ENCODE results near the gene CDH7.

CDH7 gene

DNA sequence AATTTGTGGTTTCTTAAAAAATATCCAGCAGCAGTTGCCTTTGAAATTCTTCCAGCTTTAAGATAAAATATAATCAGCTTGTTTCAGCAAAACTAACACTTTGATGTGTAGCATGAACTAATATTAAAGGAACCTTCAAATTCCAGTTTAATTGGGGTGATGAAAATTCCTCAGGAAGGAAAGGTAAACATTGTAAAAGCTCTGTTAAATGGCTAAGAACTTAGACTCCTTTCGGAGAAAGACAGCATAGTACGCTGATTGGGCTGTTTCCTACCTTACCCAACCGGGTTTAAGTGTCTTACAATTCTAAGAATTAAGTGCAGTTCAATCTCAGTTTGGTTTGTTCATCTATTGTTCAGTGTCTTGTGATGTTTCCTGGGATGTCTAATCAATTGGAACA, 108.3 kb downstream of the CDH7 start:
- TF ChIP-seq, protein P1, sequence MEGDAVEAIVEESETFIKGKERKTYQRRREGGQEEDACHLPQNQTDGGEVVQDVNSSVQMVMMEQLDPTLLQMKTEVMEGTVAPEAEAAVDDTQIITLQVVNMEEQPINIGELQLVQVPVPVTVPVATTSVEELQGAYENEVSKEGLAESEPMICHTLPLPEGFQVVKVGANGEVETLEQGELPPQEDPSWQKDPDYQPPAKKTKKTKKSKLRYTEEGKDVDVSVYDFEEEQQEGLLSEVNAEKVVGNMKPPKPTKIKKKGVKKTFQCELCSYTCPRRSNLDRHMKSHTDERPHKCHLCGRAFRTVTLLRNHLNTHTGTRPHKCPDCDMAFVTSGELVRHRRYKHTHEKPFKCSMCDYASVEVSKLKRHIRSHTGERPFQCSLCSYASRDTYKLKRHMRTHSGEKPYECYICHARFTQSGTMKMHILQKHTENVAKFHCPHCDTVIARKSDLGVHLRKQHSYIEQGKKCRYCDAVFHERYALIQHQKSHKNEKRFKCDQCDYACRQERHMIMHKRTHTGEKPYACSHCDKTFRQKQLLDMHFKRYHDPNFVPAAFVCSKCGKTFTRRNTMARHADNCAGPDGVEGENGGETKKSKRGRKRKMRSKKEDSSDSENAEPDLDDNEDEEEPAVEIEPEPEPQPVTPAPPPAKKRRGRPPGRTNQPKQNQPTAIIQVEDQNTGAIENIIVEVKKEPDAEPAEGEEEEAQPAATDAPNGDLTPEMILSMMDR (IDR thresholded peaks at IDR 0.05), result no peak

DNA sequence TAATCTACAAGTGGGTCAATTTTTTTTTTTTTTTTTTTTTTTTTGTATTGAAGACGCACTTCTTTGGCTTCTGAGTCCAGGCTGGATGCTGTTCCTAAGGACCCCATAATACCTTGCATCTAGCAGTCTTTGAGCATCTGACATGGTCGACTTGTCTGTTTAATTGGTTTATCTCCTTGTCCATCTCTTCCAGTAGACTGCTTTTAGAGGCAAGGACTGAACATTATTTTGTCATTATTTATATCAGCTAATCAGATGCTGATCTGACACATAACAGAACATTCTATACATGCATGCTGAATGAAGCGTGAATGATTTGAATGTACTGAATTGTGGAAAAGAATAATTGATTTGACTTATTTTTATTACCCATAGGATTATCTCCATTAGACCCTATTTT, 118.7 kb downstream of the CDH7 start:
- TF ChIP-seq, protein P1 (IDR thresholded peaks at IDR 0.05), result no peak

DNA sequence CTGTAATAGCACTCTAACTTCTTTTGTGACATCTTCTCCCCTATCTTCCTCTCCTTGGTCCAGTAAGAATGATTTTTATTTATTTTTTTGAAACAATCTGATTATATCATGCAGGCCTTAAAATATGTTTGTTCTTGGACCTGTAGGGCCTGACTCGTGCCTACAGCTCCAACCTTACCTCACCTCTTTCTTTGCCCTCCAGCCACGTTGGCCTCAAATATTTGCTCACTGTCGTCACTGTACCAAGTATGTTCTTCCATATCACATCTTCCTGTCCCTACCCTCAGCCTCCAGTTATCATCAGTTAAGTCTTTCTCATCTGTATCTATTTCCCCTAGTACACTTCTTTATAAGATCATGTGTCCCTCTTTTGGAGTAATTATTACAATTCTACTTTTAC, 125.5 kb downstream of the CDH7 start:
- TF ChIP-seq, protein P1 (IDR thresholded peaks at IDR 0.05), result no peak

DNA sequence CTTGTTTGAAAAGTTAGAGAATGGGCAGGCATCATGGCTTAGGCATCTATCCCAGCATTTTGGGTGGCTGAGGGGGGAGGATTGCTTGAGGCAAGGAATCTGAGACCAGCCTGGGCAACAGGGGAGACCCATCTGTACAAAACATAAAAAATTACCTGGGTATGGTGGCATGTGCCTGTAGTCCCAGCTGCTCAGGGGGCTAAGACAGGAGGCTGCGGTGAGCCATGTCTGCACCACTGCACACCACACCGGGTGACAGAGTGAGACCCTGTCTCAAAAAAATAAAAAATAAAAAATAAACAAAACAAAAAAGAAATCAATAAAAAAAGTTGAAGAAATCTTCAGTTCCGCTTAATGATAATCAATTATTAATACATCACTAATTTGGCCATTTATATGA, 146.5 kb downstream of the CDH7 start:
- TF ChIP-seq, protein P1 (IDR thresholded peaks at IDR 0.05), result no peak

DNA sequence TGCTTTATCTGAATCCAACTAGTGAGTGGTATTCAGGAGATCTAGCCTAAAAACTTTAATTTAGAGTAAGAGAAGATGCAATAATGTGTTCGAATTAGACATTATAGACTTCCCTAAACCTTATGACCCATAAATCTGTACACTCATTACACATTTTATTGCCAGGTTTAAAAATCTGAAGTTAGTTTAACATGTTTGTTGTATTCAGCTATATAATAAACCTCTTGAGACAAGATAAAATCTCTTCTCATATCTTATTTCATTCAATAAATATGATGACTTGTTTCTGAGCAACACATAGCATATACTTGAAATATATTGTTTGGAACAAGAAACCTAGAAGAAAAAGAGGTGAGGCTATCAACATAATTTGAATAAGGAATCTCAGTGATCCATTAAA, 150.7 kb downstream of the CDH7 start:
- TF ChIP-seq, protein P1 (IDR thresholded peaks at IDR 0.05), result no peak

DNA sequence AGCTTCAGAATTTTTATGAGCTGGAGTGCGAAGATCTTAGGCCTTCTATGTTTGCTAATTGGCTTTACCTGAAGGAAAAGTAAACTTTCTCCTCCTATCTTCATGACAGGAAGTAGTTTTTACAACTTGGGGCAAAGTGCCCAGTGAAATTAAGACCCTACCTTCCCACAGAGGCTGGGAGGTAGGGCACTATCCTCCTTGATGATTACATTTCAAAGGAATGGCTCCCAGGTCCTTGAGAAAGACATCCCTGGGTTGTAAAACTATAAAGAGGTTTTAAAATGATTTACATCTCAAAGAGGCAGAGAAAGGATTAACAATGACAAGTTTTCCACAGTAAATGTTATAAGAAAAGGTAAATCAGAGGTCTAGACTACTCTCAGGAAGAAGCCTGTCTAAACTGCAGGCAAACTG, 155.8 kb downstream of the CDH7 start:
- TF ChIP-seq, protein P1 (IDR thresholded peaks at IDR 0.05), result no peak

DNA sequence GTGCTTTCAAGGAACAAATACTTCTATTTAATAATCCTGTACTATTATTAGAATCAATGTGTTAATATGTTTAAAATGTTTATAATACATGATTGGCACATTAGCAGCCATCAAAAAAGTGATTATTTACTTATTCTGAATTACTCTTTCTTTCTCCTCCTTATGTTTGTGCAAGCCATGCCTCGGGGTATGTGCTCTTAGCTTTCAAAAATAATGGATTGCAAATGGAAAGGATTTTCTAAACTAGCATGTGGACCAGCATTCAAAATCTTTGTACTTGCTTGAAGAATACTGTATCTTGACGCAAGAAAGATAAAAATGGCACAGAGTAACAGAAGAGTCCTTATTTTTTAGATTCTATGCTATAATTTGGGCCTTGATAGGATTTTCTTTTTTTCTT, 156.5 kb downstream of the CDH7 start:
- TF ChIP-seq, protein P1 (IDR thresholded peaks at IDR 0.05), result no peak

DNA sequence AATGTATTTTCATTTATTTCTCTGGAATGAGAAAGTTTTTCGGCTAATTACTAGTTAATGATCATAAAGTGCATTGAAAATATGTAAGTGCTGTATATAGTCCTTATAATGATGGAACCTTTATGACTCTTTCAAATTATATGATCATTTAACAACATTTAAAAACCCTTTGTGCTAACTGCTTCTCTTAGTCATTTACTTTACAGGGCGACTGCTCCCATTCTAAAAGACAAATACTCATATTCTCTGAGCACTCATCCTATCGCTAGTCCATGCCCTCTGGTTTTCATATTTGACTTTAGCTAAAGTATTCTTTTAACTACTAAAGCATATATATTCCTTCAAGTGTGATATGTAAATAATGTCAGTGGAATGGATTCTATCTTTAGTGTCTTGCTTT, 168.2 kb downstream of the CDH7 start:
- TF ChIP-seq, protein P1 (IDR thresholded peaks at IDR 0.05), result no peak
